Measurements from ENCODE around the gene STUB1.

STUB1 gene

GRCh38 chr16:700684-701584, 20.7 kb downstream of the STUB1 start:
- in situ Hi-C loops (cut with MboI; ENCODE audit: low sequenced_read_pairs, unreplicated experiment), result no loop called here
- TF ChIP-seq, protein P1, sequence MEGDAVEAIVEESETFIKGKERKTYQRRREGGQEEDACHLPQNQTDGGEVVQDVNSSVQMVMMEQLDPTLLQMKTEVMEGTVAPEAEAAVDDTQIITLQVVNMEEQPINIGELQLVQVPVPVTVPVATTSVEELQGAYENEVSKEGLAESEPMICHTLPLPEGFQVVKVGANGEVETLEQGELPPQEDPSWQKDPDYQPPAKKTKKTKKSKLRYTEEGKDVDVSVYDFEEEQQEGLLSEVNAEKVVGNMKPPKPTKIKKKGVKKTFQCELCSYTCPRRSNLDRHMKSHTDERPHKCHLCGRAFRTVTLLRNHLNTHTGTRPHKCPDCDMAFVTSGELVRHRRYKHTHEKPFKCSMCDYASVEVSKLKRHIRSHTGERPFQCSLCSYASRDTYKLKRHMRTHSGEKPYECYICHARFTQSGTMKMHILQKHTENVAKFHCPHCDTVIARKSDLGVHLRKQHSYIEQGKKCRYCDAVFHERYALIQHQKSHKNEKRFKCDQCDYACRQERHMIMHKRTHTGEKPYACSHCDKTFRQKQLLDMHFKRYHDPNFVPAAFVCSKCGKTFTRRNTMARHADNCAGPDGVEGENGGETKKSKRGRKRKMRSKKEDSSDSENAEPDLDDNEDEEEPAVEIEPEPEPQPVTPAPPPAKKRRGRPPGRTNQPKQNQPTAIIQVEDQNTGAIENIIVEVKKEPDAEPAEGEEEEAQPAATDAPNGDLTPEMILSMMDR (IDR thresholded peaks at IDR 0.05; ENCODE audit: borderline replicate concordance, control extremely low read depth, extremely low read depth, insufficient read depth, missing control alignments), result no peak
- peak; percentile 70 for DNase-seq (ENCODE audit: low spot score)

- DNase-seq (ENCODE audit: low spot score), result no peak
- in situ Hi-C loops (cut with MboI; ENCODE audit: low sequenced_read_pairs, unreplicated experiment), result no loop called here
- TF ChIP-seq, protein P1 (IDR thresholded peaks at IDR 0.05; ENCODE audit: borderline replicate concordance, control extremely low read depth, extremely low read depth, insufficient read depth, missing control alignments), result no peak
Observed at GRCh38 chr16:702341-702740, 22.1 kb downstream of the STUB1 start.

- TF ChIP-seq, protein P1 (IDR thresholded peaks at IDR 0.05; ENCODE audit: borderline replicate concordance, control extremely low read depth, extremely low read depth, insufficient read depth, missing control alignments), result no peak
- in situ Hi-C loops (cut with MboI; ENCODE audit: low sequenced_read_pairs, unreplicated experiment), result no loop called here
- DNase-seq (ENCODE audit: low spot score), result no peak
Observed at GRCh38 chr16:703406-703805, 23.2 kb downstream of the STUB1 start.

- TF ChIP-seq, protein P1 (IDR thresholded peaks at IDR 0.05; ENCODE audit: borderline replicate concordance, control extremely low read depth, extremely low read depth, insufficient read depth, missing control alignments), result no peak
- DNase-seq (ENCODE audit: low spot score), result no peak
- in situ Hi-C loops (cut with MboI; ENCODE audit: low sequenced_read_pairs, unreplicated experiment), result no loop called here
Observed at GRCh38 chr16:704047-704446, 23.8 kb downstream of the STUB1 start.

DNA sequence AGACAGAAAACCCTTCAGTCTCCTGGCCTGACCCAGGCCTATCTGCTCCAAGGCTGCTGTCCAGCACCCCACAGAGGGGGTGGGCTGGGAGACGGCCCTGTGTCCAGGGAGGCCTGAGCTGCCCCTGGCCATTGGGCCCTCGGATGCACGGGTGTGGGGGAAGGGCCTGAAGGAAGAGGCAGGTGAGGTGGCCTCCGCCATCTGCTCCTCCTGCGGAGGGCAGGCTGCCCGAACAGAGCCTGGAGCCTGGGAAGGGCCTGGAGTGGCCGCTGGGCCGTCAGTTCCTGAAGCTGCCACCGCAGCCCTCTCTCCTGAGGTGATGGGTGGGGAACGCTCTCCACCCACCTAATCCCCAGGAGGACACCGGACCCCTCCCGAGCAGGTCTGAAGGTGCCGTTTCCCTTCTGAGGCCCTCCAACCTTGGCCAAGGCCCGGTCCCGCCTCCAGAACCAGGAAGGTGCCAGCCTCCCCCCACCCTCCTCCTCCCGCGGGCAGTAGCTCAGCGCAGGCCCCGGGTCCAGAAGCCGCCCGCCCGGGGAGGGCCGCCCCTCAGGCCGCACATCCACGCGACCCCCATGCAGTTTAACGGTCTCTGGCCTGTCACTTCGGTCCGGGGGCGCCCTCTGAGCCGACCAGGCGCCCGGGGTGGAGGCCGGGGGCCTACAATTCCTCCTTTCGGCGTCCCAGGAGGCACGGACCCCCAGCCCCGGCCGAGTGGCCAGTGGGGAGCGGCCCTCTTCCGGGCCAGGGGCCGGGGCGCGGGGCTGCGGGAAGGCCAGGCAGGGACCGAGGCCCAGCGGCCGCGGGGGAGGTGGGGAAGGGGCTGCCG, 24.6 kb downstream of the STUB1 start:
- in situ Hi-C loops (cut with MboI; ENCODE audit: low sequenced_read_pairs, unreplicated experiment), result no loop called here
- TF ChIP-seq, protein P1 (IDR thresholded peaks at IDR 0.05; ENCODE audit: borderline replicate concordance, control extremely low read depth, extremely low read depth, insufficient read depth, missing control alignments), result no peak
- DNase-seq (ENCODE audit: low spot score), result no peak

- DNase-seq (ENCODE audit: low spot score), result no peak
- TF ChIP-seq, protein P1 (IDR thresholded peaks at IDR 0.05; ENCODE audit: borderline replicate concordance, control extremely low read depth, extremely low read depth, insufficient read depth, missing control alignments), result no peak
- in situ Hi-C loops (cut with MboI; ENCODE audit: low sequenced_read_pairs, unreplicated experiment), result no loop called here
Observed at GRCh38 chr16:705431-706188, 25.4 kb downstream of the STUB1 start, which contains the start of gene FBXL16. TSS of gene FBXL16 (minus strand) at chr16:705801. CDS start at chr16:697405, 8,396 bp downstream.
